Kidney capillary endothelial cell (primary cell): Measurements from ENCODE around the gene ALKBH5.
A peak's percentile ranks its signal among the peaks of the same experiment; 100 is the strongest.

ENCODE experiments used
- DNase-seq: peaks from one replicate; pipeline ENCODE4 v3.0.0-alpha.2; 2018; ENCODE audit warnings: low spot score

Gene ALKBH5

DNA sequence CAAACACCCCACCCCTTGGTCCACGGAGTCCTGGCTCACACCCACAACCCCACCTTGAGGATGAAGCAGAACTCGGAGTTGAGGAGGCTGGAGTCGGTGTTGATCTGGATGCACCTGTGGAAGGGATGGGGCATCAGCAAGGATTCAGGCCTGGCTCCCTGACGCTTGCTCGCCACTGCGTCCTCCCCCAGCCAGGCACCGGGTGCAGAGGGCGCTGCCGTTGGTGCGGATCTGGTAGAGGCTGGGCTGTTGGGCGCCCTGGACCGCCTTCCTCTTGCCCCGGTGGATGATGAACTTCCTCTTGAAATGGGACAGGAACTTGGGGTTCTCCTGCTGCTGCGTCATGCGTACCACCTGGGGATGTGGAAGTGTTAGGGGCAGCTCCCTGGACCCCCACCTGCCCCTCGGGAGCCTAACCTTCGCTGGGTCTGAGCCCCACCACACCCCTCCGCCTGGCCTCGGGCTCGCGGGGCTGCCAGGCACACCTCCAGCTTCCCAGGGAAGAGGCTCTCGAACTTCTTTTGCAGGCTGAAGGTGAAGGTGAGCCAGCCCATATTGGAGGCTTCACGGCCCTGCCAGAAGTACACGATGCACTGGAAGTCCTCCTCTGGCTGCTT lies 62.6 kb downstream of the ALKBH5 start:
- no peak for DNase-seq

- DNase-seq: no peak
Measured at GRCh38 chr17:18246880-18247612, 63.4 kb downstream of the ALKBH5 start.

- no peak for DNase-seq
Measured at GRCh38 chr17:18247613-18248001, 64.0 kb downstream of the ALKBH5 start.

DNA sequence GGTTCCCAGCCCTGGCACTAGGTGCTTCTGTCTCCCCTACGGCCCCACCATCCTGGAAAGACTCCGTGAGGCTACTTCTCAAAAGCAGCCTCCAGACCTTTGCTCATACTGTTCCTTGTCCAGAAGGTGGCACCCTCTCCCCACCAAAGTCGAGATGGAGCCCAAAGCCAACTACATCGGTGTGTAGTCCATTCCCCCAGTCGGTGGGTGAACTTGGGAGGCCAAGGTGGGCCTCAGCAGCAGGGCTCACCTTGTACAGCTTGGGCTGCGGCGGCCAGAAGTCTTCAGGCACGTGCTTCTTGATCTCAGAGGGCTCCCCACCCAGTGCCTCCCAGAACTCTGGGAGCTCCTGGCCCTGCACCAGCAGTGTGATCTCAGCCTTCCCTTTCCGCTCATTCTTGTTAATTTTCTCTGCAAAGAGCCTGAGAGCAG lies 64.7 kb downstream of the ALKBH5 start:
- DNase-seq: peak; percentile 70

- DNase-seq: no peak
Measured at GRCh38 chr17:18248811-18249210, 65.2 kb downstream of the ALKBH5 start.

- DNase-seq: no peak
Measured at GRCh38 chr17:18250259-18250658, 66.6 kb downstream of the ALKBH5 start.

GRCh38 chr17:18250708-18251107 lies 67.1 kb downstream of the ALKBH5 start:
- no peak for DNase-seq

DNA sequence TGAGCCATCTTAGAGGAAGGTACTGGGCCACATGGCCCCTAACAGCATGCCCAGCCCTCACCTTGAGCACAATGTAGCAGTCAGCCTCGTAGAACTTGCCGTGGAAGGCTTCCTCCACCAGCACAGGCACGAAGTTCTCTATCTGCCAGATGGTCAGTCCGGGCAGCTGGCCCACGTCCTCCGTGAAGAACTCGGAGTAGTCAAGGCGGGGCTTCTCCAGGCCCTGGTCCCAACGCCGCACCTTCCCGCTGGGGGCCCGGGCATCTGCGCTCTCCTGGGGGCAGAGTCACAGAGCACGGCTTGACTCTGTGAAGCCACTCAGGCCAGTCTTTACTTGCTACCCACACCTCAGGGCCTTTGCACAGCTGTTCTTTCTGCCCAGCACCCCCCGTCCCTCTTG lies 67.6 kb downstream of the ALKBH5 start:
- DNase-seq: no peak

GRCh38 chr17:18252160-18252559 lies 68.5 kb downstream of the ALKBH5 start:
- DNase-seq: no peak

- no peak for DNase-seq
Measured at GRCh38 chr17:18253187-18253884, 69.7 kb downstream of the ALKBH5 start.

DNA sequence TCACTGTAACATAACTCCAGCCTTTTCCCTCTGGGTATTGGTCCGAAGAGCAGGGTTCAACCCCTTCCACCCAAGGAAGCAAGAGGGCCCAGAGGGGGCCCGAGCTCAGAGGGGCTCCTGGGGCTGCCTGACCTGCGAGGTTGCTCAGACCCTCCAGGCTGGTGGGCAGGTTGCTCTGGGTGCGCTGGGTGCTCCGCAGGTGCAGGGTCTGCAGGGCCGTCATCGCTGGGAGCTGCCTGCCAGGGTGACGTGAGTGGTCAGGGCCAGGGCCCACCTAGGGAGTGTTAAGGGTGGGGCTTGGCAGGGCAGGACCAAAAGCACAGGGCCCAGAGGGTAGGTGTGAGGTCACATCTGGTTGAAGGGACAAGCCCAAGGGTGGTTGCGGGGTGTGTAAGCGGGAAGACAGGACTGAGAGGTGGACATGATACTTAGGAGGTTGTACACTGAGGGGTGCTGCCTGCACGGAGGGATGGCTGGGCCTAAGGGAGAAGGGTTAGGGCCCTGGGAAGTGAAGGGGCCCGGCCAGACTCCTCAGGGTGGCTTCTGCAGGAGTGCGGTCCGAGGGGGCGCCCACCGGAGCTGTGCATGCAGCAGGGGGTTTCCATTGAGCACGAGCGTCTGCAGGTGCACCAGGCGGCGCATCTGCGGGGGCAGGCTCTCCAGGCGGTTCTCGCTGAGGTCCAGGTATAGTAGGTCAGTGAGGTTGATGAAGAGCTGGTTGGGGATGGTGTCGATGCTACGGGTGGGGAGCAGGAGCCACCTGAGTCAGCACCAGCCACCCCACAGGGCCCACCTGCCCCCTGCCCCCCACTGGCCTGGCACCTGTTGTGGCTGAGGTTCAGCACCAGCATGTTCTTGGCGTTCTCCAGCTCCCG lies 70.6 kb downstream of the ALKBH5 start:
- DNase-seq: no peak

- DNase-seq: no peak
Measured at GRCh38 chr17:18254888-18255649, 71.4 kb downstream of the ALKBH5 start.

DNA sequence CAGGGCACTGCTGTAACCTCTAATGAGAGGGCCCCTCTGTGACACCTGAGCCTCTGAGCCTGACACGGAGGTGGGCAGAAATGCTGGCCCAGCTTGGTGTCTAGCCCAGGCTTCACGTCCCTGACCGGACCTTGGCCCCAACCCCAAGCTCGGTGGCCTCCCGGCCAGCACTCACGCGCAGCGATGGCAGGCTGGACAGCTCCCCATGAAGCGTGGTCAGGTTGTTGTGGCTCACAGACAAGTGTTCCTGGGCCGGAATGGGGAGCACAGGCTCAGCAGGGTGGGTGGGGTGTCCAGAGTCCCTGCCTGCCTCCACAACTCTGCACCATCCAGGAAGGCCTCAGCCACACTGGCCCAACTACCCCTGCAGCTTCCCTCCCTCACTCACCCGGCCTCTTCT lies 72.7 kb downstream of the ALKBH5 start:
- no peak for DNase-seq

- no peak for DNase-seq
Measured at GRCh38 chr17:18256776-18257175, 73.1 kb downstream of the ALKBH5 start.

GRCh38 chr17:18257268-18257981 lies 73.8 kb downstream of the ALKBH5 start:
- DNase-seq: no peak

- DNase-seq: peak; percentile 75
Measured at GRCh38 chr17:18257982-18258355, 74.3 kb downstream of the ALKBH5 start.

DNA sequence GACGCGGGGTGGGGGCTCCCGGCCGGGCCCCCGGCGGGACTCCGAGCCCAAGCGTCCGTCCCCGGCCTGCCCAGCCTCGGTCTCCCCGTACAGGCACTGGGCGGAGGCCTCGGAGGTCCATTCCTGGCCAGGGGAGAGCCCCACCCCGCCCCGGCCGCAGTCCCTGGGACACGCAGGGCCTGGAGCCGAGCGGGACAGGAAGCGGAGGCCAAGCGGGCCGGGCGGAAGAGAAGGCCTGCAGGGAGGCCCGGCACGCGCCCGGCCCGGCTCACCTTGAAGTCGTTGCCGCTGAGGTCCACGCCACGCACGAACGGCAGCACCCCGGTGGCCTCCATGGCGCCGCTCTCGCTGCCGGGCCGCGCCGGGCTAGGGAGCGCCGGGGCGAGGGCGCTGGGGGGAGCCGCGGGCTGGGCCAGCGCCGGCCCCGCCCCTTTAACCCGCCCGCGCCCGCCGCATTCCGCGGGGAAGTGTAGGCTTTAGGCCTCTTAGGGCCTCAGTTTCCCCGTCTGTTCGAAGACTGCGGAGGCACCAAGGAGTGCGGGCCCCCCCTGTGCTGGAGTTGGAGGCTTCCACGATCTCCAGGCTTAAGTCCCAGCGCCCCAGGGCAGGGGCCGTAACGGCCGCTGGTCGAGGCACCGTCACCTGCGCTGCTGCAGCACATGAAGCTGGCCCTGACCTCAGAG lies 74.9 kb downstream of the ALKBH5 start, which contains the start of gene FLII:
Gene FLII (minus strand): TSS at position 383 of the 683 bp plus-strand sequence. CDS start 48 bp downstream, at position 335.
- peak; percentile 26 for DNase-seq
